ENCODE data around the gene ZNF202.

The ZNF202 gene

GRCh38 chr11:123682696-123683410, 58.6 kb downstream of the ZNF202 start:
- DNase-seq (ENCODE audit: low read depth in 3 of 3): no peak

DNA sequence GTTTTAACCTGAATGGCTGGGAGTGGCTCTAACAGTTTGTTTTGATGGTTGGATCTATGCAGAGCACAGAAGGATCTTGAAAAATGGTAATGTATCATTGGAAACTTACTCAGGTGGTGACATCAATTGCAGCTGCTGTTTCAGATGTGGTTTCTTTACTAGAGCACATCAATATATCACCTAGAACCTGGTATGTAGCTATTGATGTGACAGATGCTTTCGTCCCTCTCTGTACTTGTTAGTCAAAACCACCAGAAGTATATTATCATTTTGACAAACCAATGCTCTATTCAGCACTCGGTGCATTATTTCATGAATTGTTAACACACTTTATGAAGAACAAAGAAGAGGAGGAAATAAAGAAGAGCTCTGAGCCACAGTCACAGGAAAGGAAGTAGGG, 60.4 kb downstream of the ZNF202 start:
- DNase-seq (ENCODE audit: low read depth in 3 of 3): no peak

GRCh38 chr11:123678246-123678645, 63.2 kb downstream of the ZNF202 start:
- DNase-seq (ENCODE audit: low read depth in 3 of 3): no peak

DNA sequence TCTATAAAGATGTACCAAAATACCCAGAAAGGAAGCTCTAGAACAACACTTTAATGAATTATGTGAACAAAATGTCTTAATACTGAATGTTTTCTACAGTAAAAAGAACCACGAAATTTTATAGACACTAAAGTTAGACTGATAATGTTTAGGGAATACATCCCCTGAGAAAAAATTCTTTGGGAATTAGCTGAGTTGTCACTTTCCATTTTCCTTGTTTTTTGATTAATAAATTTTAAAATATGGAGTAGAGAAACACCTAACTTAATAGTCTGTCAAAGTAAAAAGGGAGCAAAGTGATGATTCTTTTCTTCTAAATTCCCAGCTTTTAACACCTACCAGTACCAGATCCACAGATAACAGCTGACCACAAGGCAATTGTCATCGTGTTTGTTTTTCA, 64.0 kb downstream of the ZNF202 start:
- DNase-seq (ENCODE audit: low read depth in 3 of 3): no peak

DNA sequence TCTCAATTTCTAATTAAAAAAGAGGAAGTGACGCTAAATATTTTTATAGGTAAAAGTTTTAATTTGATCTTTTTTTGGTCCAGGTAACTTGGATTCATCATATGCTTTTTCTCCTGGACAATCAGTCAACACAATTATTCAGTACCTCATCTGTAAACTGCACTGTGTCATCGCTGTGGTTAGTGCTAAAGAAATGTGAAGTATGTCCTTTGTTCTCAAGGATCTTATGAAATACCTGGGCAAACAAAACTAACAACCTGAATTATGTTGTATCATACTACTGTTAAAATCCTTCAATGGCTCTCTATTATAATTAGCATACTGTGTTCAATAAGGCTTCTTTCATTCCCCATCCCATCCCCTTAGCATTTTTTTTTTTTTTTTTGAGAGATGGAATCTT, 67.2 kb downstream of the ZNF202 start:
- DNase-seq (ENCODE audit: low read depth in 3 of 3): no peak
